ENCODE data around the gene TOR1A. TPM values are rescaled to one million over a fixed set of nuclear protein-coding genes. Genes with fewer than 3 reads are reported as not detected.
A peak's percentile ranks its signal among the peaks of the same experiment; 100 is the strongest.
"Not testable (repeated sequence)": the region's sequence is repeated elsewhere in the genome, so short reads cannot be mapped to it uniquely, and the experiment has no call there.

TOR1A gene
- total RNA-seq, 1 experiment from 2014 or later = 104 TPM

GRCh38 chr9:129822898-129823541, 916 bp downstream of the TOR1A start:
- peak; percentile 46 for DNase-seq (ENCODE audit: low read depth)

GRCh38 chr9:129816501-129817435, 7.2 kb downstream of the TOR1A start:
- no peak for DNase-seq (ENCODE audit: low read depth)

GRCh38 chr9:129815278-129815677, 8.7 kb downstream of the TOR1A start:
- DNase-seq (ENCODE audit: low read depth) = no peak

- no peak for DNase-seq (ENCODE audit: low read depth)
Measured at GRCh38 chr9:129814432-129815223, 9.3 kb downstream of the TOR1A start.

GRCh38 chr9:129813661-129814060, 10.3 kb downstream of the TOR1A start:
- DNase-seq (ENCODE audit: low read depth) = no peak

GRCh38 chr9:129812385-129812784, 11.6 kb downstream of the TOR1A start:
- DNase-seq (ENCODE audit: low read depth) = no peak

- DNase-seq (ENCODE audit: low read depth) = no peak
Measured at GRCh38 chr9:129811967-129812363, 12.0 kb downstream of the TOR1A start.

GRCh38 chr9:129810788-129811187, 13.1 kb downstream of the TOR1A start:
- no peak for DNase-seq (ENCODE audit: low read depth)

GRCh38 chr9:129810116-129810515, 13.8 kb downstream of the TOR1A start:
- no peak for DNase-seq (ENCODE audit: low read depth)

GRCh38 chr9:129809346-129809745, 14.6 kb downstream of the TOR1A start:
- DNase-seq (ENCODE audit: low read depth) = no peak

GRCh38 chr9:129806061-129806460, 17.9 kb downstream of the TOR1A start:
- no peak for DNase-seq (ENCODE audit: low read depth)

GRCh38 chr9:129803676-129804060, 20.3 kb downstream of the TOR1A start:
- DNase-seq (ENCODE audit: low read depth) = no peak

GRCh38 chr9:129802833-129803675, 20.9 kb downstream of the TOR1A start, which contains the start of gene TOR1B:
TOR1B (plus strand) TSS chr9:129803184; CDS start chr9:129803213, 29 bp downstream.
- DNase-seq (ENCODE audit: low read depth) = peak; percentile 92

- DNase-seq (ENCODE audit: low read depth) = no peak
Measured at GRCh38 chr9:129801504-129801903, 22.4 kb downstream of the TOR1A start.

- DNase-seq (ENCODE audit: low read depth) = no peak
Measured at GRCh38 chr9:129798973-129799372, 25.0 kb downstream of the TOR1A start.

GRCh38 chr9:129796029-129796428, 27.9 kb downstream of the TOR1A start:
- not testable (repeated sequence) for DNase-seq (ENCODE audit: low read depth)

GRCh38 chr9:129794549-129794948, 29.4 kb downstream of the TOR1A start:
- DNase-seq (ENCODE audit: low read depth) = no peak

- DNase-seq (ENCODE audit: low read depth) = no peak
Measured at GRCh38 chr9:129786481-129786880, 37.5 kb downstream of the TOR1A start.

- no peak for DNase-seq (ENCODE audit: low read depth)
Measured at GRCh38 chr9:129785866-129786265, 38.1 kb downstream of the TOR1A start.

- DNase-seq (ENCODE audit: low read depth) = not testable (repeated sequence)
Measured at GRCh38 chr9:129784970-129785369, 39.0 kb downstream of the TOR1A start.

Data from M059J (cell line).